ENCODE measurements around the gene RNF5.
"Not testable (repeated sequence)": the region's sequence is repeated elsewhere in the genome, so short reads cannot be mapped to it uniquely, and the experiment has no call there.

RNF5 gene

DNA sequence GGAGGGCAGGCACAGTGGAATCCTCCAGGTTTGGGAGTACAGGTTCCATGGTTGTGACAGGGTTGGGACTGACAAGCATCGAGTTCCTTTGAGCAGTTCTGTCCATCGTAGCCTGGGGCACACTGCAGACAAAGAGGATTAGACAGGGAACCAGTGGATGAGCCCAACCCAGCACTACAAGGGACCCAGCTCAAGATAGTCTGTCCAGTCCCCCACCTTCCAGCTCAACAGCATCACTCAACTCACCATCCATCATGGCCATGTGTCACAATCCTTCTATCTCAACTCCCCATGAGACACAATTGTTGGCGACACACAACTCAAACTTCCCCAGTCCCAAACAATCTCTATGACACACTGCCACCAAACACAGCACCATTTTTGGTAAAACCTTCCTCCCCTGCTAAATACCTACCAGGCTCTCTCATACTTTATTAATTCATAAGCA, 26.1 kb downstream of the RNF5 start:
- Histone ChIP-seq H2AFZ (ENCODE audit: low read length) (no peak overlapping the region), H3K9ac (ENCODE audit: low read length) (no peak overlapping the region)
- TF ChIP-seq EZH2phosphoT487 (IDR thresholded peaks at IDR 0.05; ENCODE audit: low read length): no peak
- TF ChIP-seq, protein P1, sequence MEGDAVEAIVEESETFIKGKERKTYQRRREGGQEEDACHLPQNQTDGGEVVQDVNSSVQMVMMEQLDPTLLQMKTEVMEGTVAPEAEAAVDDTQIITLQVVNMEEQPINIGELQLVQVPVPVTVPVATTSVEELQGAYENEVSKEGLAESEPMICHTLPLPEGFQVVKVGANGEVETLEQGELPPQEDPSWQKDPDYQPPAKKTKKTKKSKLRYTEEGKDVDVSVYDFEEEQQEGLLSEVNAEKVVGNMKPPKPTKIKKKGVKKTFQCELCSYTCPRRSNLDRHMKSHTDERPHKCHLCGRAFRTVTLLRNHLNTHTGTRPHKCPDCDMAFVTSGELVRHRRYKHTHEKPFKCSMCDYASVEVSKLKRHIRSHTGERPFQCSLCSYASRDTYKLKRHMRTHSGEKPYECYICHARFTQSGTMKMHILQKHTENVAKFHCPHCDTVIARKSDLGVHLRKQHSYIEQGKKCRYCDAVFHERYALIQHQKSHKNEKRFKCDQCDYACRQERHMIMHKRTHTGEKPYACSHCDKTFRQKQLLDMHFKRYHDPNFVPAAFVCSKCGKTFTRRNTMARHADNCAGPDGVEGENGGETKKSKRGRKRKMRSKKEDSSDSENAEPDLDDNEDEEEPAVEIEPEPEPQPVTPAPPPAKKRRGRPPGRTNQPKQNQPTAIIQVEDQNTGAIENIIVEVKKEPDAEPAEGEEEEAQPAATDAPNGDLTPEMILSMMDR (IDR thresholded peaks at IDR 0.05; ENCODE audit: low read length): no peak
- TF ChIP-seq EZH2 (optimal IDR thresholded peaks at IDR 0.05; ENCODE audit: low read depth, low read length): no peak

DNA sequence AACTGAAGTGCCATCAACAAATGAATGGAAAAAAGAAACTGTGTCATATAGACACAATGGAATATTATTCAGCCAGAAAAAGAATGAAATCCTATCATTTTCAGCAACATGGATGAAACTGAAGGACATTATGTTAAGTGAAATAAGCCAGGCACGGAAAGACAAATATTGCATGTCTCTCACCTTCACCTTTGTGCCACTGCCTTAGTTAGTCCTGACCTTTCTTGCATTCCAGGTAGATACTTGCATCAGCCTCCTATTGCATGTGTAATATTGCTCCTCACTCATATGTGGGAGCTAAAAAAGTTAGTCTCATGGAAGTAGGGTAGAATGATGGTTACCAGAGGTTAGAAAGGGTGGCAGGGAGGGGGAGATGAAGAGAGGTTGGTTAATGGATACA, 30.8 kb downstream of the RNF5 start:
- H3K9me2 ChIP-seq (replicated peaks; ENCODE audit: insufficient read depth, low read length): no peaks in the 10 kb centered on the region
- no peak overlapping the region for H2AFZ ChIP-seq (ENCODE audit: low read length)
- H3K4me2 ChIP-seq (ENCODE audit: low read depth, low read length): no peak overlapping the region
- H3F3A ChIP-seq (ENCODE audit: insufficient read depth, low read length): no peaks in the 10 kb centered on the region
- no peak overlapping the region for H3K4me3 ChIP-seq (ENCODE audit: low read length)
- DNase-seq: no peak
- no peaks in the 10 kb centered on the region for H3K79me2 ChIP-seq (ENCODE audit: low read length)
- H4K20me1 ChIP-seq (ENCODE audit: insufficient read depth, low read length): no peaks in the 10 kb centered on the region
- no peaks in the 10 kb centered on the region for H3K4me1 ChIP-seq (ENCODE audit: low read length)
- H3K27me3 ChIP-seq (replicated peaks; ENCODE audit: insufficient read depth, low read length): peaks cover 15% of the 10 kb centered on the region; the same call in 1 of the 2 replicates
- TF ChIP-seq, protein P1 (IDR thresholded peaks at IDR 0.05; ENCODE audit: low read length): no peak
- TF ChIP-seq EZH2phosphoT487 (IDR thresholded peaks at IDR 0.05; ENCODE audit: low read length) (no peak), EZH2 (optimal IDR thresholded peaks at IDR 0.05; ENCODE audit: low read depth, low read length) (no peak)
- no peak overlapping the region for H3K9ac ChIP-seq (ENCODE audit: low read length)
- no peaks in the 10 kb centered on the region for H3K36me3 ChIP-seq (replicated peaks; ENCODE audit: insufficient read depth, low read length)
- H3K27ac ChIP-seq (ENCODE audit: low read length): no peak overlapping the region
- H3K9me3 ChIP-seq (replicated peaks; ENCODE audit: insufficient read depth, low read length): no peaks in the 10 kb centered on the region

More for the DNA sequence above, 26.1 kb downstream of the RNF5 start:
- no peak for DNase-seq
- Histone ChIP-seq H3K27ac (ENCODE audit: low read length) (no peak overlapping the region), H3K4me3 (ENCODE audit: low read length) (no peak overlapping the region), H3K9me2 (replicated peaks; ENCODE audit: insufficient read depth, low read length) (no peaks in the 10 kb centered on the region), H3K79me2 (ENCODE audit: low read length) (no peaks in the 10 kb centered on the region), H3K4me2 (ENCODE audit: low read depth, low read length) (no peak overlapping the region), H4K20me1 (ENCODE audit: insufficient read depth, low read length) (no peaks in the 10 kb centered on the region), H3K9me3 (replicated peaks; ENCODE audit: insufficient read depth, low read length) (no peaks in the 10 kb centered on the region), H3K4me1 (ENCODE audit: low read length) (no peaks in the 10 kb centered on the region), H3K27me3 (replicated peaks; ENCODE audit: insufficient read depth, low read length) (peaks cover 31% of the 10 kb centered on the region), H3K36me3 (replicated peaks; ENCODE audit: insufficient read depth, low read length) (no peaks in the 10 kb centered on the region), H3F3A (ENCODE audit: insufficient read depth, low read length) (no peaks in the 10 kb centered on the region)

DNA sequence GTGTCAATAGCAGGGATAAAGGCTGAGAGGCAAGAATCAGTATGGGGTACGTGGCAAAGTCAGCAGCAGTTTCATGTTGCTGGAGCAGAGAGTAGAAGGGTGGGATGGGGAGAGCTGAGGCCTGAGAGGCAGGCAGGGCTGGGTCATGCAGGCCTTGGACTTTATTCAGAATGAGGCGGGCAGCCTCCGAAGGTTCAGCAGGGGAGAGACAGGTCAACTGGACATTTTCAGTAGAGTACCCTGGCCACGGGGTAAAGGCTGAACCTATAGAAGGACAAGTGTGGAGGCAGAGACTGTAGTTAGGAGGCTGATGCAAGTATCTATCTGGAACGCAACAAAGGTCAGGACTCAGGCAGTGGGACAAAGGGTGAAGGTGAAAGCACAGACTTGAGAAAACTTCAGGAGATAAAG, 32.0 kb downstream of the RNF5 start:
- peaks cover 11% of the 10 kb centered on the region; the same call in 1 of the 2 replicates for H3K27me3 ChIP-seq (replicated peaks; ENCODE audit: insufficient read depth, low read length)
- no peaks in the 10 kb centered on the region for H4K20me1 ChIP-seq (ENCODE audit: insufficient read depth, low read length)
- H3K9me3 ChIP-seq (replicated peaks; ENCODE audit: insufficient read depth, low read length): no peaks in the 10 kb centered on the region
- H3K4me3 ChIP-seq (ENCODE audit: low read length): no peak overlapping the region
- no peak overlapping the region for H2AFZ ChIP-seq (ENCODE audit: low read length)
- H3K27ac ChIP-seq (ENCODE audit: low read length): no peak overlapping the region
- no peak for DNase-seq
- H3K9me2 ChIP-seq (replicated peaks; ENCODE audit: insufficient read depth, low read length): no peaks in the 10 kb centered on the region
- H3K9ac ChIP-seq (ENCODE audit: low read length): no peak overlapping the region
- no peaks in the 10 kb centered on the region for H3K36me3 ChIP-seq (replicated peaks; ENCODE audit: insufficient read depth, low read length)
- no peaks in the 10 kb centered on the region for H3F3A ChIP-seq (ENCODE audit: insufficient read depth, low read length)
- TF ChIP-seq, protein P1 (IDR thresholded peaks at IDR 0.05; ENCODE audit: low read length): no peak
- no peak for TF ChIP-seq EZH2phosphoT487 (IDR thresholded peaks at IDR 0.05; ENCODE audit: low read length)
- no peak for TF ChIP-seq EZH2 (optimal IDR thresholded peaks at IDR 0.05; ENCODE audit: low read depth, low read length)
- H3K79me2 ChIP-seq (ENCODE audit: low read length): no peaks in the 10 kb centered on the region
- H3K4me2 ChIP-seq (ENCODE audit: low read depth, low read length): no peak overlapping the region
- H3K4me1 ChIP-seq (ENCODE audit: low read length): no peaks in the 10 kb centered on the region

DNA sequence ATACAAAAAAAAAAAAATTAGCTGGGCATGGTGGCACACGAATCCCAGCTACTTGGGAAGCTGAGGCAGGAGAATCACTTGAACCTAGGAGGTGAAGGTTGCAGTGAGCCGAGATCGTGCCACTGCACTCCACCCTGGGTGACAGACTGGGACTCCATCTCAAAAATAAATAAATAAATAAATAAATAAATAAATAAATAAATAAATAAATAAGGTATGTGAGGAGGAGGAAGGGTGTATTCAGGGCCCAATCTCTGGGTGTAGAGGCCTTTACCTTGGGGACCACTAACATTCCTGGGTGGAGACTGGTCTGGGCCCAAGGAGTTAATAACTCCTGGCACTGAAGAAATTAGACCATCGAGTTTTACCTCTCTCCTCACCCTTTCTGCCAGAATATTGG, 33.2 kb downstream of the RNF5 start:
- H2AFZ ChIP-seq (ENCODE audit: low read length); H3K9me2 ChIP-seq (replicated peaks; ENCODE audit: insufficient read depth, low read length); H3K4me2 ChIP-seq (ENCODE audit: low read depth, low read length); H3K36me3 ChIP-seq (replicated peaks; ENCODE audit: insufficient read depth, low read length); H3K9me3 ChIP-seq (replicated peaks; ENCODE audit: insufficient read depth, low read length); H4K20me1 ChIP-seq (ENCODE audit: insufficient read depth, low read length); DNase-seq; H3K27ac ChIP-seq (ENCODE audit: low read length); H3K4me3 ChIP-seq (ENCODE audit: low read length); H3F3A ChIP-seq (ENCODE audit: insufficient read depth, low read length); H3K9ac ChIP-seq (ENCODE audit: low read length); H3K79me2 ChIP-seq (ENCODE audit: low read length); H3K4me1 ChIP-seq (ENCODE audit: low read length): not testable (repeated sequence)
- H3K27me3 ChIP-seq (replicated peaks; ENCODE audit: insufficient read depth, low read length): peaks cover 10% of the 10 kb centered on the region; the same call in 1 of the 2 replicates

All from MM.1S (cell line).